Measurements from ENCODE around the gene ATIC. TPM values are rescaled to one million over a fixed set of nuclear protein-coding genes. Genes with fewer than 3 reads are reported as not detected.

The ATIC gene
- polyA plus RNA-seq, 2 of the 4 experiments (the other 2 are of a cell fraction): 298 to 328 TPM

GRCh38 chr2:215388002-215388728 lies 76.3 kb downstream of the ATIC start:
- no peak overlapping the region for H3K4me2 ChIP-seq
- TF ChIP-seq MYC (IDR thresholded peaks at IDR 0.05; ENCODE audit: borderline replicate concordance, low read length) (no peak), NFE2L2 (conservative IDR thresholded peaks at IDR 0.05; ENCODE audit: low read length) (no peak), FOXS1 (CRISPR knock-in tag; IDR thresholded peaks at IDR 0.05) (no peak), CBX8 (IDR thresholded peaks at IDR 0.05) (no peak), JUNB (IDR thresholded peaks at IDR 0.05) (no peak), POLR2A (IDR thresholded peaks at IDR 0.05; ENCODE audit: low read length) (no peak), ZC3H11A (IDR thresholded peaks at IDR 0.05) (no peak), CTCF (IDR thresholded peaks at IDR 0.05) (no peak), HEYL (CRISPR knock-in tag; IDR thresholded peaks at IDR 0.05) (no peak), FOSB (CRISPR knock-in tag; IDR thresholded peaks at IDR 0.05) (no peak), CHD4 (IDR thresholded peaks at IDR 0.05; ENCODE audit: borderline replicate concordance) (no peak), USF2 (IDR thresholded peaks at IDR 0.05) (no peak)
- TF ChIP-seq, protein P1, sequence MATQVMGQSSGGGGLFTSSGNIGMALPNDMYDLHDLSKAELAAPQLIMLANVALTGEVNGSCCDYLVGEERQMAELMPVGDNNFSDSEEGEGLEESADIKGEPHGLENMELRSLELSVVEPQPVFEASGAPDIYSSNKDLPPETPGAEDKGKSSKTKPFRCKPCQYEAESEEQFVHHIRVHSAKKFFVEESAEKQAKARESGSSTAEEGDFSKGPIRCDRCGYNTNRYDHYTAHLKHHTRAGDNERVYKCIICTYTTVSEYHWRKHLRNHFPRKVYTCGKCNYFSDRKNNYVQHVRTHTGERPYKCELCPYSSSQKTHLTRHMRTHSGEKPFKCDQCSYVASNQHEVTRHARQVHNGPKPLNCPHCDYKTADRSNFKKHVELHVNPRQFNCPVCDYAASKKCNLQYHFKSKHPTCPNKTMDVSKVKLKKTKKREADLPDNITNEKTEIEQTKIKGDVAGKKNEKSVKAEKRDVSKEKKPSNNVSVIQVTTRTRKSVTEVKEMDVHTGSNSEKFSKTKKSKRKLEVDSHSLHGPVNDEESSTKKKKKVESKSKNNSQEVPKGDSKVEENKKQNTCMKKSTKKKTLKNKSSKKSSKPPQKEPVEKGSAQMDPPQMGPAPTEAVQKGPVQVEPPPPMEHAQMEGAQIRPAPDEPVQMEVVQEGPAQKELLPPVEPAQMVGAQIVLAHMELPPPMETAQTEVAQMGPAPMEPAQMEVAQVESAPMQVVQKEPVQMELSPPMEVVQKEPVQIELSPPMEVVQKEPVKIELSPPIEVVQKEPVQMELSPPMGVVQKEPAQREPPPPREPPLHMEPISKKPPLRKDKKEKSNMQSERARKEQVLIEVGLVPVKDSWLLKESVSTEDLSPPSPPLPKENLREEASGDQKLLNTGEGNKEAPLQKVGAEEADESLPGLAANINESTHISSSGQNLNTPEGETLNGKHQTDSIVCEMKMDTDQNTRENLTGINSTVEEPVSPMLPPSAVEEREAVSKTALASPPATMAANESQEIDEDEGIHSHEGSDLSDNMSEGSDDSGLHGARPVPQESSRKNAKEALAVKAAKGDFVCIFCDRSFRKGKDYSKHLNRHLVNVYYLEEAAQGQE (IDR thresholded peaks at IDR 0.05): no peak
- TF ChIP-seq, protein P2, sequence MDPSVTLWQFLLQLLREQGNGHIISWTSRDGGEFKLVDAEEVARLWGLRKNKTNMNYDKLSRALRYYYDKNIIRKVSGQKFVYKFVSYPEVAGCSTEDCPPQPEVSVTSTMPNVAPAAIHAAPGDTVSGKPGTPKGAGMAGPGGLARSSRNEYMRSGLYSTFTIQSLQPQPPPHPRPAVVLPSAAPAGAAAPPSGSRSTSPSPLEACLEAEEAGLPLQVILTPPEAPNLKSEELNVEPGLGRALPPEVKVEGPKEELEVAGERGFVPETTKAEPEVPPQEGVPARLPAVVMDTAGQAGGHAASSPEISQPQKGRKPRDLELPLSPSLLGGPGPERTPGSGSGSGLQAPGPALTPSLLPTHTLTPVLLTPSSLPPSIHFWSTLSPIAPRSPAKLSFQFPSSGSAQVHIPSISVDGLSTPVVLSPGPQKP (IDR thresholded peaks at IDR 0.05; ENCODE audit: low read depth, low read length): no peak

GRCh38 chr2:215390550-215390913 lies 78.7 kb downstream of the ATIC start:
- Histone ChIP-seq H3K4me3 (no peak overlapping the region), H3K9me3 (no peaks in the 10 kb centered on the region), H3K27ac (no peak overlapping the region), H3K4me2 (no peak overlapping the region), H3K4me1 (no peaks in the 10 kb centered on the region)
- DNase-seq (ENCODE audit: low read depth in 1 of 2, low spot score in 1 of 2) (no peak), FAIRE-seq (no peak), ATAC-seq (no peak)
- no peak for TF ChIP-seq RCOR1 (IDR thresholded peaks at IDR 0.05; ENCODE audit: low read depth, low read length)
- no peak for TF ChIP-seq KDM1A (IDR thresholded peaks at IDR 0.05; ENCODE audit: low read depth)
- no peak for TF ChIP-seq JUN (IDR thresholded peaks at IDR 0.05)
- no peak for TF ChIP-seq EP300 (IDR thresholded peaks at IDR 0.05)
- TF ChIP-seq MAZ (IDR thresholded peaks at IDR 0.05; ENCODE audit: borderline replicate concordance, low read depth, low read length): no peak
- POLR2A ChIA-PET: no interaction called here
- CTCF ChIA-PET: interaction anchor here (1.2 kb wide), 1 partner anchor 10 kb away, joined by 4 read pairs; no protein-coding TSS in a partner anchor
- WGBS (ENCODE audit: missing lambda C conversion rate): 98% methylated on average over 2 of the region's 2 CpGs

More at GRCh38 chr2:215388002-215388728, 76.3 kb downstream of the ATIC start:
- no peak for ATAC-seq
- no peaks in the 10 kb centered on the region for H3K4me1 ChIP-seq
- DNase-seq (ENCODE audit: low read depth in 1 of 2, low spot score in 1 of 2): no peak
- no peak overlapping the region for H3K4me3 ChIP-seq
- FAIRE-seq: no peak
- no peaks in the 10 kb centered on the region for H3K9me3 ChIP-seq
- POLR2A ChIA-PET: no interaction called here
- WGBS (ENCODE audit: missing lambda C conversion rate): 90% methylated on average over 7 of the region's 7 CpGs
- CTCF ChIA-PET: no interaction called here
- no peak overlapping the region for H3K27ac ChIP-seq

All from A549 (cell line).